ENCODE data around the gene GJA1.
"Not testable (repeated sequence)": the region's sequence is repeated elsewhere in the genome, so short reads cannot be mapped to it uniquely, and the experiment has no call there.

Gene GJA1

GRCh38 chr6:121435444-121436069 is at the start of gene GJA1:
Gene GJA1 (plus strand): TSS chr6:121435646. CDS start chr6:121446848, 11,202 bp downstream.
- no peak for DNase-seq (ENCODE audit: low read depth in 1 of 2, low spot score in 1 of 2)

GRCh38 chr6:121386551-121386950 is 48.9 kb upstream of the GJA1 start:
- DNase-seq (ENCODE audit: low read depth in 1 of 2, low spot score in 1 of 2), result not testable (repeated sequence)

GRCh38 chr6:121389419-121389818 is 46.0 kb upstream of the GJA1 start:
- no peak for DNase-seq (ENCODE audit: low read depth in 1 of 2, low spot score in 1 of 2)

DNA sequence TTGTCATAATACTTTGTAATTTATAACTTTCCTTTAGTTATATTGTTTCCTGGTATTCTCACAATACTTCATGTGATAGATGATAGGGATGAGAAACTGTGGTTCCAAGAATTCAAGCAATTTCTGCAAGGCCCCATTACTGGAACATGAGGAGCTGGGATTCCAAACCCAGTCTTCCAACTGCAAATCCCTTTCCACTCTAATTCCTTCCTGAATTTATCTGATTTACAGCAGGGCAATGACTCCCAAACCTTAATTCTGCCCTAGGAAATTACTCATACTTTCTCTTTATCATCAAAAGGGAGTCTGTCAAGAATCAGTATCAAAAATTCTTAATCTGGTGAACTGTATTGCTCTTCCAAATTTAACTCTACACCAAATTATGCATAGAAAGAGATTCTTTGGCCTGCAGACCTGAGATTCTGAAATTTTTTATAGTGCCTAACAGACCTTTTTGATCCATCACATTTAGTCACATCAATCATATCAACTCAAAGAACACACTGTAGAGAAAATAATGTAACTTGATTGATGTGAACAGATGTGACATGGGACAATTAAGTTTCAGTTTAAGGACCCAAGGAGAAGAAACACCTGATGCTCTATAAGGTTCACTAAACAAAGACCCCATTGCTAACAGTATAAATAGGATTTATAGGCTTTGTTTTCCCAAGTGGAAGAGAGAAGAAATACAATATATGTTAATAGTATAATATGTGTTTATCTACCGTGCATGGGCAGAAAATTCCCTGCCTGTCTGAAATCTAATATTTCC is 41.5 kb upstream of the GJA1 start:
- DNase-seq (ENCODE audit: low read depth in 1 of 2, low spot score in 1 of 2), result no peak

DNA sequence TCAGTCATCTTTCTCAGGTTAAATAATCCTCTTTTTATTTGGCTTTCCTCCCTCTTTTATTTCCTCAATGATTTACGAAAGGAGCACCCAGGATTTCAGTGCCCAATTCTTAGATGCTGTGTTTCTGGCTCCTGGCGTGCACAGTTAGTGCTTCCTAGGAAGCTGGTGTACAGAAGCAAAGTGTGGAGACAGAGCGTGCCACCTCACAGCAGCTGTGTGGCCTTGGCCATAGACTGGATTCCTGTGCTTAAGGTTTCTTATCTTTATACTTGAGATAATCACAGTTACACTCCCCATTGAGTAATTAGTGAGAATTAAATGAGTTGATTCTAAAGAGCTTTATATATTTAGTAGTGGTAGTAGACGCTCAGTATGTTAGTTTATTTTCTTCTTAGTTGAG is 39.7 kb upstream of the GJA1 start:
- DNase-seq (ENCODE audit: low read depth in 1 of 2, low spot score in 1 of 2), result no peak

- not testable (repeated sequence) for DNase-seq (ENCODE audit: low read depth in 1 of 2, low spot score in 1 of 2)
Measured at GRCh38 chr6:121397188-121397587, 38.3 kb upstream of the GJA1 start.

- no peak for DNase-seq (ENCODE audit: low read depth in 1 of 2, low spot score in 1 of 2)
Measured at GRCh38 chr6:121398127-121398526, 37.3 kb upstream of the GJA1 start.

- no peak for DNase-seq (ENCODE audit: low read depth in 1 of 2, low spot score in 1 of 2)
Measured at GRCh38 chr6:121399966-121400365, 35.5 kb upstream of the GJA1 start.

DNA sequence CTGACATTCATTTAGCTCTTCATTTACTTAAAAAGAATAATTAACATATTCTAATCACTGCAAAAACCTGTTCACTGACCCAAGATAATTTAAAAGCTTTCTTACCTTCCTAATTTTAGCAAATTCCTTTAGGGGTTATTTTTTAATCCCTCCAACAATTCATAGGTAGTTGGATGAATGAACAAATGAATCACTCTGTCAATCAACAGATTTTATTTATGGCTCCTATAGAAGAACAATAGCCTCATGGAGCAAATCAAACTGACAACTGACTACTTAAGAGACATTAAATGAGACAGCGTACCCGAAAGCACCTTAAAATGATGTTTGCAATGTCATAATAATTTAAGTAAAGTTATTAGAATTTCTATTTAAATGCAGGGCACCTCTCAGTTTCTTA is 31.5 kb upstream of the GJA1 start:
- DNase-seq (ENCODE audit: low read depth in 1 of 2, low spot score in 1 of 2), result no peak

DNA sequence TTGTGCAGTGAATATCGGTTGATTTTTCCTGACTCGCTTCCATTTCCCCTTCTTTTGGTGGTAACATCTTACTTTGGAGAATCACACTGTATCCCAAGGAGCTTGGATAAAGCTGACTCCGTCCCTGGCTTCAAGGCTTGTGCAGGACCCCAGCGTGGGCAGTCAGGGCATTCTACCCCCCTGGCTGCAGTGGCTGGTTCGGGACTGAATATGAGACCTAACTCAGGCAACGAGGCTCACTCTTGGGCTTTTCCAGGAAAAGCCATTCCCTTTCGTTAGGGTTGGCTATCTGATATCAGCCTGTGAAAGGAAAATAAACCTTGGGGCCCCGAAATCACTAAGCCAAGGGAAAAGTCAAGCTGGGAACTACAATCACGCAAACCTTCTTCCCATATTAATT is 30.1 kb upstream of the GJA1 start:
- no peak for DNase-seq (ENCODE audit: low read depth in 1 of 2, low spot score in 1 of 2)

- DNase-seq (ENCODE audit: low read depth in 1 of 2, low spot score in 1 of 2), result no peak
Measured at GRCh38 chr6:121408321-121408720, 27.1 kb upstream of the GJA1 start.

- no peak for DNase-seq (ENCODE audit: low read depth in 1 of 2, low spot score in 1 of 2)
Measured at GRCh38 chr6:121413879-121414278, 21.6 kb upstream of the GJA1 start.

GRCh38 chr6:121418346-121418745 is 17.1 kb upstream of the GJA1 start:
- DNase-seq (ENCODE audit: low read depth in 1 of 2, low spot score in 1 of 2), result no peak

GRCh38 chr6:121426686-121427085 is 8.8 kb upstream of the GJA1 start:
- DNase-seq (ENCODE audit: low read depth in 1 of 2, low spot score in 1 of 2), result no peak

DNA sequence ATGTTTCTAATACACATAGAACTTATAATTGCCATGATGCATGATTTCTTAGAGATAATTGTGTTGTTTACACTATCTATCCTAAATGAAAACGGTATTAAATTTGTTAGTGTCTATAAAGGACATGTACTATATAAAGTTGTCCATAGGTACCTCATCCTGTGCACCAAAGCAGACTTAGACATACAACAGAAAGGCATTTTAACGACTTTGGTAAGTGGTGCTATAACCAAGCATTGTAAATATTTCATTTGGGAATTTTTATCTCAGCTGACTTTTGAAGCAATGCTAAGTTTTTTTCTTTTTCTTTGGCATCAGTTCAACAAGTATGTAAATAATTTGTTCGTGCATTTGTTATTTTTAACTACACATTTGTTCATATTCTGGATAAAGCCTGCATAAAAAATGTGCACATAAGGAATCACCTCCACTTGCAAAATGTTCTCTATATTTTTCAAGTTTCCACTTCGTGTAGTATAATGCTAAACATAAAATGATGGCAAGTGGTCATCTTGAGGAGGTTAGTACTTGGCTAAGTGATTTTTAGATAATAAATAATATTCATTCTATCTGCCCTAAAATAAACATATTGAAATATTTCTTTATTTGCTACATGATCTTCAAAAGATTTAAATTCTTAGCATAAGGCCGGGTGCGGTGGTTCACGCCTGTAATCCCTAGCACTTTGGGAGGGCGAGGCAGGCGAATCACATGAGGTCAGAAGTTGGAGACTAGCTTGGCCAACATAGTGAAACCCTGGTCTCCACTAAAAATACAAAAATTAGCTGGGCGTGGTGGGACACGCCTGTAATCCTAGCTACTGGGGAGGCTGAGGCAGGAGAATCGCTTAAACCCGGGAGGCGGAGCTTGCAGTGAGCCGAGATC is 6.3 kb upstream of the GJA1 start:
- DNase-seq (ENCODE audit: low read depth in 1 of 2, low spot score in 1 of 2), result no peak

DNA sequence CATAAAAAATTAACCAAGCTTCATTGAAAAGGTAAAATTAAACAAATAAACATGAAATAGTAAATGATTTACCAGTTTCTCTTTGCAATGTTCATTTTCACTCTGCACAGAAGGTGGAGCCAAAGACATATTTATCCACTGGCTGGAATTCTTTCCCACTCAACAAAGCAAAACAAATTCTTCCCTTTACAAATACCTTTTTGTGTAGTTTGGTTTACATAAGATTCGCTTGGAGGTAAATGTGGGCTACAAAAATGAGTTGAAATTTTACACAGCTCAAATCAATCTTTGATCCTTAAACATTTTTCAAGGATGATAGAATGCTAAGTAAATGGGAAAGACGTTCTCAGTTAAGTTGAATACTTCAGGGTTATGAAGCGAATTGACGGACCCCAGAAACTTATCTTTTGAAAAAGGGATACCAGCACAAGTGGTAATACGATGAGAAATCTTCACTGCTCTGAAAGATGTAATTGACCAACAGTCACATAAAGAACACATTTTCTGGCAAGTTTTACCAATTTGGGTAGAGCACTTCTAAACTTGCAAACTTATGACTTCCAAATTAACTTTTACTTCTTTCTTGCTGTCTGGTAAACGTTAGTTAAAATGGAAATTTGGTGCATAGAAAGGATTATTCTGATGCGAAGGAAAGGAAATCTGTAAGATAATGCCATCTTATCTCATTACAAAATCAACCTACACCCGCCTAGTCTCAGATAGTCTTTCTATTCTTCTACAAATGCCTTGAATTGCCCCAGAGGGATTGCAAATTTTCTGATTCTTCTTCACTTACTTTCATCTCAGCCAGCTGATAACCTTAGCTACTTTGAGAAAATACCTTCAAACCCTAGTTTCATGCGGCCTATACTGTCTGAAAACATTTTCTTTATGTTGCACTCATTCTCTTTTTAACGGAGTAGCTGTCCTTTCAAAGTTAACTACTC is 4.7 kb upstream of the GJA1 start:
- no peak for DNase-seq (ENCODE audit: low read depth in 1 of 2, low spot score in 1 of 2)

- DNase-seq (ENCODE audit: low read depth in 1 of 2, low spot score in 1 of 2), result not testable (repeated sequence)
Measured at GRCh38 chr6:121431776-121432175, 3.7 kb upstream of the GJA1 start.

- no peak for DNase-seq (ENCODE audit: low read depth in 1 of 2, low spot score in 1 of 2)
Measured at GRCh38 chr6:121434037-121434770, 1.2 kb upstream of the GJA1 start.

DNA sequence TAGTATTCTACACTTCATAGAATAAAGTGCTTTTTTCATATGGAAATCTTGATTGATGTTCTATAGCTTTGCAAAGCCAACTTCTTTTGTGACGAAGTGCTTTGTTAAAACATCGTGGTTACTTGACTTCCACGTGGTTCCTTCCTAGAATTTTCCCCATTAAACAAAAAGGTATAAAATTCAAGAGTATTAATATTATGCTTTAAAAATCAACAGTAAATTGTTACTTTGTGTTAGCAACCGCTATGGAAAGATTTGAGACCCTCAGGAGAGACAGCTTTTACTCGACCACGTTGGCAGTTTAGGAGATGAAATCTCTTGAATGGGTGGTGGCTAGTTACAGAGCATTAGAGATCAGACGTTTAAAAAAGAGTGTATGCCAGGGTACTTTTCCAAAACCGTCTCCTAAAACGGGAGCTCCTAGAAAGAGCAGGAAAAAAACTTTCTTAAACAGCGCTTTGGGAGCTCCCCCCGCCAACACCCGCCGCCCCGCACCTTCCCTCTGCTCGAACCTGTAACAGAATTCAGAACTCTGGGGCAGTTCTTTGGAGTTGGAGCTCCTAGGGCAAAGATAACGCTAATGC is 920 bp downstream of the GJA1 start:
- no peak for DNase-seq (ENCODE audit: low read depth in 1 of 2, low spot score in 1 of 2)

All from activated T-helper 1 cell treated with anti-CD3 and anti-CD28 coated beads, Interleukin-2, amount 50 U/mL, for 16 hours (primary cell).